GM12878 (cell line): ENCODE data around the gene NUP205. TPM values are rescaled to one million over a fixed set of nuclear protein-coding genes. Genes with fewer than 3 reads are reported as not detected.

Source experiments
- ATF7 ChIP-seq: fragments of 450-650 bp; IDR thresholded peaks from 2 replicates; pipeline ENCODE4 v1.6.1; 2016; ENCODE audit warnings: low read depth, mild to moderate bottlenecking
- BCLAF1 ChIP-seq: fragments of 450-650 bp; IDR thresholded peaks from 2 replicates; pipeline ENCODE4 v1.6.1; 2017; ENCODE audit warnings: antibody characterized with exemption, mild to moderate bottlenecking, moderate library complexity
- BRCA1 ChIP-seq: IDR thresholded peaks from 2 replicates; pipeline ENCODE4 v1.6.1; 2011; ENCODE audit warnings: low read depth, low read length, improper control_type of control experiment
- HDAC6 ChIP-seq: fragments of 200-600 bp; sonication (generic); IDR thresholded peaks from one replicate; pipeline ENCODE4 v1.8.0; 2017; ENCODE audit warnings: antibody characterized with exemption; ENCODE audit not compliant: unreplicated experiment
- HSF1 ChIP-seq: fragments of 150-350 bp; IDR thresholded peaks from 2 replicates; pipeline ENCODE4 v1.6.1; 2014; ENCODE audit warnings: mild to moderate bottlenecking, low read depth, low read length
- IRF4 ChIP-seq: IDR thresholded peaks from 2 replicates; pipeline ENCODE4 v1.6.1; 2011; ENCODE audit warnings: low read depth, low read length
- IRF5 ChIP-seq: fragments of 450-650 bp; IDR thresholded peaks from 2 replicates; pipeline ENCODE4 v1.6.1; 2017; ENCODE audit warnings: borderline replicate concordance
- MAX ChIP-seq: IDR thresholded peaks from 2 replicates; pipeline ENCODE4 v1.6.1; 2012; ENCODE audit warnings: low read depth, low read length, improper control_type of control experiment
- POLR2AphosphoS2 ChIP-seq: IDR thresholded peaks from 2 replicates; pipeline ENCODE4 v1.6.1; 2011; ENCODE audit warnings: low read depth, mild to moderate bottlenecking, low read length, improper control_type of control experiment, moderate library complexity
- REST ChIP-seq: IDR thresholded peaks from 2 replicates; pipeline ENCODE4 v1.6.1; 2012; ENCODE audit warnings: mild to moderate bottlenecking, low read depth, low read length
- polyA plus RNA-seq, 11 experiments: library from polyadenylated mRNA; depleted of rRNA in 4 of 11; unstranded in 6 of 11; stranded (reverse) in 5 of 11; fragments of >200 nt; fragmentation: Nextera tagmentation in 4 of 11; fragmentation: Illumina TruSeq in 1 of 11; extraction: Ambion mirVana in 4 of 11; extraction: Trizol in 1 of 11; gene quantifications; 1 replicate in 1 of 11; 2 replicates in 10 of 11; pipeline versions ENCODE4 v1.2.1 to v1.2.3, GENCODE V29; 2011 to 2016; ENCODE audit warnings: inconsistent platforms in 2 of 11, missing spikeins in 2 of 11, low read depth in 1 of 11
- total RNA-seq, 4 experiments: library from RNA; depleted of rRNA in 3 of 4; stranded (reverse); fragments of >200 nt in 3 of 4; fragmentation: Illumina TruSeq in 1 of 4; extraction: Trizol in 1 of 4; gene quantifications; 2 replicates each; pipeline versions ENCODE4 v1.2.1 to v1.2.3, GENCODE V29; 2013 to 2021

Gene NUP205
- total and polyA plus RNA-seq, 10 of the 15 experiments (the other 5 are each of a cell fraction or from before 2014, with no cell fraction given) = 41.4 to 110 (median 85.9) TPM

- no peak for TF ChIP-seq BCLAF1
- TF ChIP-seq REST = no peak
- no peak for TF ChIP-seq HSF1
- no peak for TF ChIP-seq HDAC6
- no peak for TF ChIP-seq IRF5
- TF ChIP-seq BRCA1 = no peak
- no peak for TF ChIP-seq MAX
- no peak for TF ChIP-seq ATF7
- TF ChIP-seq IRF4 = no peak
- TF ChIP-seq POLR2AphosphoS2 = no peak
Observed at GRCh38 chr7:135508883-135509588, 48.7 kb upstream of the NUP205 start (continued).
